HEK293T (cell line): Measurements from ENCODE around the gene TRMT61B.

ENCODE experiments used
- ARNT ChIP-seq: fragments of 450-650 bp; IDR thresholded peaks from 2 replicates; pipeline ENCODE4 v1.6.1; 2017; ENCODE audit warnings: mild to moderate bottlenecking
- BHLHE40 ChIP-seq: fragments of 450-650 bp; IDR thresholded peaks from 2 replicates; pipeline ENCODE4 v1.6.1; 2016; ENCODE audit warnings: mild to moderate bottlenecking, moderate library complexity, borderline replicate concordance
- CTBP1 ChIP-seq: fragments of 450-650 bp; IDR thresholded peaks from 2 replicates; pipeline ENCODE4 v1.6.1; 2016; ENCODE audit warnings: borderline replicate concordance
- ELF4 ChIP-seq: fragments of 450-650 bp; IDR thresholded peaks from 2 replicates; pipeline ENCODE4 v1.6.1; 2017; ENCODE audit warnings: antibody characterized with exemption
- FOXA1 ChIP-seq: fragments of 450-650 bp; IDR thresholded peaks from 2 replicates; pipeline ENCODE4 v1.6.1; 2016; ENCODE audit warnings: mild to moderate bottlenecking
- FOXK2 ChIP-seq: fragments of 450-650 bp; IDR thresholded peaks from 2 replicates; pipeline ENCODE4 v1.6.1; 2016; ENCODE audit warnings: mild to moderate bottlenecking
- FOXM1 ChIP-seq: fragments of 450-650 bp; IDR thresholded peaks from 2 replicates; pipeline ENCODE4 v1.6.1; 2017; ENCODE audit warnings: mild to moderate bottlenecking, borderline replicate concordance
- HDGF ChIP-seq: fragments of 450-650 bp; IDR thresholded peaks from 2 replicates; pipeline ENCODE4 v1.6.1; 2017; ENCODE audit warnings: antibody characterized with exemption, borderline replicate concordance
- LEF1 ChIP-seq: fragments of 450-650 bp; IDR thresholded peaks from 2 replicates; pipeline ENCODE4 v1.6.1; 2017; ENCODE audit warnings: mild to moderate bottlenecking, borderline replicate concordance
- NFRKB ChIP-seq: fragments of 450-650 bp; IDR thresholded peaks from 2 replicates; pipeline ENCODE4 v1.6.1; 2016; ENCODE audit warnings: mild to moderate bottlenecking, moderate library complexity
- SP1 ChIP-seq: fragments of 450-650 bp; IDR thresholded peaks from 2 replicates; pipeline ENCODE4 v1.6.1; 2017
- TARDBP ChIP-seq: fragments of 450-650 bp; IDR thresholded peaks from 2 replicates; pipeline ENCODE4 v1.6.1; 2016
- ZNF384 ChIP-seq: fragments of 450-650 bp; IDR thresholded peaks from 2 replicates; pipeline ENCODE4 v1.6.1; 2016
- TF ChIP-seq, protein P1 (sequence below): fragments of 450-650 bp; IDR thresholded peaks from 2 replicates; pipeline ENCODE4 v1.6.1; 2016

DNA sequence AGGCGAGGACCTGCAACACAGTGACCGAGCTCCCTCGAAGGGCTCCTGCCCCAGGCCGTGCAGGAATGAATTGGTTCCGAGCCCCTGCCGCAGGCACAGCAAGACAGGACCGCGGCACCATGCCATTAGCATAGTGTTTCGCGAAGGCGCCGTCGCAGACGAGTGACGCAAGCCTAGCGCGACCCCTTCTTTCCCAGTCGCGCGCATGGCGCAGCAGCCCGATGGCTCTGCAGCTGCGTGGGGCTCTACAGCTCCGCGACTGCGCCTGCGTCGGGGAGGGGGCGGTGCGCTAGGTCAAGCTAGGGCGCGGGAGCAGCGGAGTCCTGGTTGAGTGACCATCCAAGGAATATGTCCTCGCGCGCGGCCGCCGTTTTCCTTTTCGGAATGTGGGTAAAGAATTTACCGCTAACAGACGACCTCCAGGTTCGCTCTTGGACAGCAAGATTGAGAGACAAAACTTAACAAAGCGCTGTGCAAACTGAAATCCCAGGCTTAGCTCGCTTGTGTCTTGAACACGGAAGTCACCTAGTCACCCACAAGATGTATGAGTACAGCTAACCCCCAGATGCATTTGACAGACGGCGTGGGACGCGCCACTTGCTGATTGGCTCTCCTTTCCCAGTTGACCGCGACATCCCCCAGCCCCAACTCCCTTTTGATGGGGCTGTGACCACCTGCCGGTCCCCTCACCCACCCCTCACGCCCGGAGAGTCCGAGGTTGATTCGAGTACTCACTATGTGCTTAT, at the start of gene TRMT61B:
- TF ChIP-seq ZNF384 (no peak), FOXM1 (no peak), TARDBP (no peak), BHLHE40 (no peak), CTBP1 (no peak), FOXK2 (no peak), ELF4 (peak; percentile 25; the same call in 1 of the 2 replicates), FOXA1 (no peak), HDGF (no peak), SP1 (no peak), NFRKB (no peak), ARNT (no peak), LEF1 (no peak)
- TF ChIP-seq, protein P1, sequence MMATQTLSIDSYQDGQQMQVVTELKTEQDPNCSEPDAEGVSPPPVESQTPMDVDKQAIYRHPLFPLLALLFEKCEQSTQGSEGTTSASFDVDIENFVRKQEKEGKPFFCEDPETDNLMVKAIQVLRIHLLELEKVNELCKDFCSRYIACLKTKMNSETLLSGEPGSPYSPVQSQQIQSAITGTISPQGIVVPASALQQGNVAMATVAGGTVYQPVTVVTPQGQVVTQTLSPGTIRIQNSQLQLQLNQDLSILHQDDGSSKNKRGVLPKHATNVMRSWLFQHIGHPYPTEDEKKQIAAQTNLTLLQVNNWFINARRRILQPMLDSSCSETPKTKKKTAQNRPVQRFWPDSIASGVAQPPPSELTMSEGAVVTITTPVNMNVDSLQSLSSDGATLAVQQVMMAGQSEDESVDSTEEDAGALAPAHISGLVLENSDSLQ, result no peak
